HCT116 (cell line): Measurements from ENCODE around the gene MAP3K10. TPM values are rescaled to one million over a fixed set of nuclear protein-coding genes. Genes with fewer than 3 reads are reported as not detected.

ENCODE experiments used
- ATAC-seq: fragments of 200-7000 bp; cut with Tn5 transposase; 2 replicates; pipeline ENCODE4 v1.9.1; 2020; ENCODE audit warnings: mild to moderate bottlenecking, moderate library complexity
- BruUV-seq: library from RNA; stranded (reverse); fragments of 400-500 nt; replicated peaks from 2 replicates; lab custom pipeline; 2021; lab: Mats Ljungman, UMichigan
- CTCF ChIA-PET: fragments of 300-600 bp; sonication (Branson Sonifier 250); formaldehyde crosslinking; loops from one replicate; lab custom pipeline; 2021; ENCODE audit warnings: antibody characterized with exemption; lab: Charles Lee
- POLR2A ChIA-PET: fragments of 300-600, 350-600 bp; sonication (Branson Sonifier 250); formaldehyde crosslinking; loops from one replicate; lab custom pipeline; 2021; ENCODE audit warnings: antibody characterized with exemption; lab: Charles Lee
- RAD21 ChIA-PET, 2 experiments: fragments of 300-600 bp; sonication (Branson Sonifier 250); formaldehyde crosslinking; loops; one replicate each; lab custom pipeline; 2023; ENCODE audit warnings: low total read pairs in 2 of 2; ENCODE audit not compliant: uncharacterized antibody in 2 of 2, unreplicated experiment in 2 of 2, low non-redundant PET in 1 of 2; lab: Charles Lee
- DNase-seq: peaks from one replicate; pipeline ENCODE4 v3.0.0-alpha.2; 2010; ENCODE audit warnings: low read depth, low spot score
- H2AFZ ChIP-seq: fragments of 200-600 bp; shearing (Covaris generic), sonication (generic); 2 replicates; pipeline ENCODE4 v1.6.1; 2017; ENCODE audit warnings: low read depth, mixed run types, mixed read lengths, antibody characterized with exemption, low read length; ENCODE audit not compliant: poor library complexity, severe bottlenecking
- H3K27ac ChIP-seq: 2 replicates; pipeline ENCODE4 v1.5.1; 2012; ENCODE audit warnings: low read depth, low read length
- H3K27me3 ChIP-seq: fragments of 200-600 bp; sonication (generic); 2 replicates; pipeline ENCODE4 v1.6.1; 2016; ENCODE audit warnings: mixed run types, low read length, mixed read lengths; ENCODE audit not compliant: insufficient read depth
- H3K36me3 ChIP-seq, 2 experiments: fragments of 200-500 bp in 1 of 2; fragments of 200-600 bp in 1 of 2; sonication (Bioruptor generic) in 1 of 2; sonication (generic) in 1 of 2; 2 replicates each; pipeline versions ENCODE4 v1.5.1 to v1.6.1; 2014 to 2016; ENCODE audit warnings: low read length in 2 of 2, inconsistent platforms in 1 of 2, mixed read lengths in 1 of 2, mixed run types in 1 of 2; ENCODE audit not compliant: insufficient read depth in 2 of 2, control insufficient read depth in 1 of 2
- H3K4me1 ChIP-seq, 2 experiments: fragments of 200-600 bp in 1 of 2; sonication (generic) in 1 of 2; 2 replicates each; pipeline versions ENCODE4 v1.5.1 to v1.6.1; 2012 to 2017; ENCODE audit warnings: low read length in 2 of 2, inconsistent platforms in 1 of 2, mild to moderate bottlenecking in 1 of 2, mixed read lengths in 1 of 2, mixed run types in 1 of 2, moderate library complexity in 1 of 2; ENCODE audit not compliant: insufficient read depth in 2 of 2, control insufficient read depth in 1 of 2
- H3K4me2 ChIP-seq: fragments of 200-600 bp; sonication (generic); 2 replicates; pipeline ENCODE4 v1.6.1; 2017; ENCODE audit warnings: mixed run types, low read length, mixed read lengths
- H3K4me3 ChIP-seq, 2 experiments: fragments of 200-600 bp in 1 of 2; sonication (generic) in 1 of 2; replicated peaks in 1 of 2; 2 replicates each; pipeline ENCODE4 v1.5.1; 2011 to 2016; ENCODE audit warnings: low read length in 2 of 2, control low read depth in 1 of 2, low read depth in 1 of 2, mild to moderate bottlenecking in 1 of 2, mixed read lengths in 1 of 2, mixed run types in 1 of 2
- H3K79me2 ChIP-seq: fragments of 200-600 bp; sonication (generic); 2 replicates; pipeline ENCODE4 v1.6.1; 2017; ENCODE audit warnings: mild to moderate bottlenecking, mixed run types, low read length, moderate library complexity, mixed read lengths; ENCODE audit not compliant: insufficient read depth
- H3K9ac ChIP-seq: fragments of 200-600 bp; sonication (generic); 2 replicates; pipeline ENCODE4 v1.6.1; 2016; ENCODE audit warnings: low read length, mixed read lengths
- H3K9me2 ChIP-seq: fragments of 200-600 bp; sonication (generic), shearing (Covaris generic); 2 replicates; pipeline ENCODE4 v1.6.1; 2017; ENCODE audit warnings: mixed run types, mild to moderate bottlenecking, moderate library complexity; ENCODE audit not compliant: insufficient read depth
- H3K9me3 ChIP-seq, 2 experiments: fragments of 200-500 bp in 1 of 2; fragments of 200-600 bp in 1 of 2; sonication (Bioruptor generic) in 1 of 2; sonication (generic) in 1 of 2; 2 replicates each; pipeline ENCODE4 v1.6.1; 2014 to 2017; ENCODE audit warnings: low read length in 2 of 2, mixed read lengths in 2 of 2, inconsistent platforms in 1 of 2, low read depth in 1 of 2, mild to moderate bottlenecking in 1 of 2, mixed run types in 1 of 2, moderate library complexity in 1 of 2; ENCODE audit not compliant: control insufficient read depth in 1 of 2, insufficient read depth in 1 of 2
- H4K20me1 ChIP-seq: fragments of 200-600 bp; sonication (generic), shearing (Covaris generic); 2 replicates; pipeline ENCODE4 v1.6.1; 2017; ENCODE audit warnings: mixed run types, mild to moderate bottlenecking, moderate library complexity; ENCODE audit not compliant: insufficient read depth
- ELF1 ChIP-seq: IDR thresholded peaks from 2 replicates; pipeline ENCODE4 v1.6.1; 2012; ENCODE audit warnings: low read depth, borderline replicate concordance
- FOSL1 ChIP-seq: IDR thresholded peaks from 2 replicates; pipeline ENCODE4 v1.6.1; 2012; ENCODE audit warnings: low read depth
- POLR2A ChIP-seq: IDR thresholded peaks from 2 replicates; pipeline ENCODE4 v1.7.0; 2011; ENCODE audit warnings: borderline replicate concordance; ENCODE audit not compliant: insufficient read depth, insufficient read length; ENCODE audit errors: extremely low read depth
- RAD21 ChIP-seq: IDR thresholded peaks from 2 replicates; pipeline ENCODE4 v1.6.1; 2012; ENCODE audit warnings: low read depth, mild to moderate bottlenecking
- REST ChIP-seq: IDR thresholded peaks from 2 replicates; pipeline ENCODE4 v1.6.1; 2012; ENCODE audit warnings: low read depth
- YY1 ChIP-seq: IDR thresholded peaks from 2 replicates; pipeline ENCODE4 v1.6.1; 2011; ENCODE audit warnings: low read length, low read depth, moderate library complexity, mild to moderate bottlenecking; ENCODE audit not compliant: insufficient replicate concordance; ENCODE audit errors: extremely low read depth
- ZFX ChIP-seq: fragments of 450-650 bp; IDR thresholded peaks from 2 replicates; pipeline ENCODE4 v1.6.1; 2017
- ZNF274 ChIP-seq: fragments of 200-500 bp; sonication (Bioruptor generic); IDR thresholded peaks from 2 replicates; pipeline ENCODE4 v1.6.1; 2014; ENCODE audit warnings: mild to moderate bottlenecking, low read depth, low read length, inconsistent platforms
- intact Hi-C: fragments of 100-400 bp; cut with micrococcal nuclease; formaldehyde crosslinking; loops from 2 replicates; pipeline ENCODE4 v1.10.0; 2022
- total RNA-seq: library from RNA; stranded (reverse); gene quantifications from one replicate; pipeline ENCODE4 v1.2.1, GENCODE V29; 2021; ENCODE audit not compliant: unreplicated experiment

MAP3K10 gene
- total RNA-seq, 1 experiment from 2014 or later, result 17.3 TPM

DNA sequence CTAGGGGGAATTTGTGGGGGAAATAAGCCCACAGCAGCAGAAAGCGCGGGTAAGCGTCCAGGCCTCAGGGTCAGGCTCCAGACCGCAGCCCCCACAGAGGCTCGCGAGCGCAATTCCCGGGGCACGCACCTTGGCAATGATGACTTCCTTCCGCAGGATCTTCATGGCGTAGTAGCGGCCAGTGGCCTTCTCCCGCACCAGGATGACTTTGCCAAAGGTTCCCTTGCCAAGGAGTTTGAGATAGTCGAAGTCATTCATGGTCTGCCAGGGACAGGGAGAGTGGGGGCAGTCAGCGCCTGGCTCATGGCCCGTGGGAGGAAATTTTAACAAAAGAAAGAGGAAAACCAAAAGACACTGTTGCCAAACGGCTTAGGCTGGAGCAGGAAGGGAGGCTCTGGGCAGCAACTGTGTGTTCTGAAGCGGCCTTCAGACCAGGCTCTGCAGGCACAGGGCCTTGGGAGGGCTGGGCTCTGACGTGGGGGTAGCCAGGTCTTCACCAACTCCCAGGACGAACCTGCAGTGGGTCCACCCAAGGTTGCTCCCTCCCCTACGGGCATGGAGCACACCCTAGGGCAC, 50.7 kb downstream of the MAP3K10 start:
- Histone ChIP-seq H3K4me1 (no peaks in the 10 kb centered on the region), H2AFZ (no peak overlapping the region), H3K9me3 (no peaks in the 10 kb centered on the region), H3K27ac (no peak overlapping the region), H3K36me3 (peaks cover 0 to 11% of the 10 kb centered on the region in 2 experiments; a peak in 2 of 4 replicates), H3K27me3 (no peaks in the 10 kb centered on the region), H3K4me3 (no peak overlapping the region), H3K4me2 (no peak overlapping the region), H3K79me2 (peaks cover 16% of the 10 kb centered on the region; the same call in 1 of the 2 replicates), H3K9ac (no peak overlapping the region), H3K9me2 (no peaks in the 10 kb centered on the region), H4K20me1 (no peaks in the 10 kb centered on the region)
- CTCF ChIA-PET, result no interaction called here
- POLR2A ChIA-PET, result no interaction called here
- ATAC-seq (no peak), DNase-seq (no peak)
- TF ChIP-seq FOSL1 (no peak), ZFX (no peak), POLR2A (no peak), YY1 (no peak), ZNF274 (no peak), REST (no peak), RAD21 (no peak), ELF1 (no peak)
- no TSS peak for BruUV-seq
- intact Hi-C loops, result no loop called here
- RAD21 ChIA-PET, result no interaction called here
